Measurements from ENCODE around the gene TNS4. TPM values are rescaled to one million over a fixed set of nuclear protein-coding genes. Genes with fewer than 3 reads are reported as not detected.
A peak's percentile ranks its signal among the peaks of the same experiment; 100 is the strongest.

The TNS4 gene
- total and polyA plus RNA-seq, 7 experiments from 2014 or later: 1.2 to 10.3 (median 1.3) TPM; not detected in 4

DNA sequence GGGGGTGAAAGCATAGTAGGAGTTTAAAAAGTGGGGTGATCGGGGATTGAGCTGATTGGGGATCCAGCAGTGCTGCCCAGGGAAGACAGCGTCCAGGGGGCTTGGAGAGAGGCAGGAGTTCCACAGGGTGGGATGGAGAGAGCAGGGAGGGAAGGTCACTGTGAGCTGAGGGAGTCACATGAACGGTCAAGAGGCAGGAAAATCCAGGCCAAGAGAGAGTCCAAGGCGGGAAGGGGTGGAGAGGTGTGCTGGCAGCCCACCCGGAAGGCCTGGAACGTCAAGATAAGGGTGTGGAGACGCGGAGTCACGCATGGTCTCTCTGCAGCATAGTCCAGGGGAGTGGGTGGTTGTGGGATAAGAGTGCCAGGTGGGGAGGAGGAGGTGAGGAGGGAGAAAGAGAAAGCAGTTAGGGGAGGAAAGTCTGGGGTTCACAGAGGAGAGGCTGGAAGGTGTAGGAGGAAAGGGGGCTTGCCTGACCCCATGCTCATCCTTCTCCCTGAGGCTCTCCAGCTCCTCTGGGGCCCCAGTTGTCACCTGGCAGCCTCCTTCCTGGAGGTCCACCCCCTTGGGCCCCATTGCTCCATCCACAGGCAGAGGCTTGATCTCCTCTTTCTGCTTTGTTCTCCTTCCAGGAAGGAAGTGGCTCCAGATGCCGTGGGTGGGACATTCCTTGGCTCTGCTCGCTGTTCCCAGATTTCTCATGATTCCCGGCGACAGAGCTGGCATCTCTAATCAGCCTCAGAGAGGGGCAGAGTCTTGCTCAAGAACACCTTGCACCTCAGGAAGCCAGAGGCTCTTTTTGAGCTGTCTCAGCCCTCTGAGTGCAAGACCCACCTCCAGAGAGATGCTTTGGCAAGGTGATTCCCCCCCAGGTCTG, 35.1 kb upstream of the TNS4 start:
- H3K9me3 Mint-ChIP-seq: peaks cover 0 to 6% (median 0%) of the 10 kb centered on the region in 11 donors
- ATAC-seq (no peak), DNase-seq (peak in 1 of 9 donors; percentile 7)
- peak overlapping the region; percentile 77 to 99 (median 96) for H3K27ac Mint-ChIP-seq
- H3K9me3 ChIP-seq (ENCODE audit: control insufficient read depth in 2 of 3, low read length in 3 of 3): no peaks in the 10 kb centered on the region
- peaks cover 0 to 3% (median 0%) of the 10 kb centered on the region in 5 donors for H3K27me3 Mint-ChIP-seq
- no peaks in the 10 kb centered on the region for H3K27me3 ChIP-seq (ENCODE audit: control insufficient read depth in 2 of 2, insufficient read depth in 2 of 2, low read length in 2 of 2)
- peaks cover 64 to 100% (median 94%) of the 10 kb centered on the region in 7 donors for H3K4me1 Mint-ChIP-seq
- H3K36me3 ChIP-seq (ENCODE audit: control insufficient read depth in 2 of 3, insufficient read depth in 3 of 3, low read length in 3 of 3): no peaks in the 10 kb centered on the region
- ChIA-PET CTCF (interaction anchor here (0.6 to 9.2 kb wide), 11 partner anchors 11 to 194 kb away, joined by 3 to 88 read pairs (median 5); partner anchors contain the start of genes IGFBP4 and TOP2A), POLR2A (interaction anchor here (0.7 to 45.4 kb wide), 6 partner anchors 27 to 1153 kb away, joined by 3 to 2132 read pairs (median 22); partner anchors contain the start of genes CCR7 and EIF1)
- peaks cover 0 to 20% (median 0%) of the 10 kb centered on the region in 5 donors for H3K36me3 Mint-ChIP-seq
- H3K4me3 ChIP-seq (ENCODE audit: low read length): no peak overlapping the region
- H3K4me1 ChIP-seq (ENCODE audit: control insufficient read depth in 2 of 2, insufficient read depth in 2 of 2, low read length in 2 of 2): peaks cover 68 to 81% of the 10 kb centered on the region in 2 donors
- H3K27ac ChIP-seq (ENCODE audit: low read depth, low read length): no peak overlapping the region
- H3K4me3 Mint-ChIP-seq: peak overlapping the region in 6 of 10 donors; percentile 8 to 43 (median 23)
- intact Hi-C loops (cut with micrococcal nuclease): no loop called here

DNA sequence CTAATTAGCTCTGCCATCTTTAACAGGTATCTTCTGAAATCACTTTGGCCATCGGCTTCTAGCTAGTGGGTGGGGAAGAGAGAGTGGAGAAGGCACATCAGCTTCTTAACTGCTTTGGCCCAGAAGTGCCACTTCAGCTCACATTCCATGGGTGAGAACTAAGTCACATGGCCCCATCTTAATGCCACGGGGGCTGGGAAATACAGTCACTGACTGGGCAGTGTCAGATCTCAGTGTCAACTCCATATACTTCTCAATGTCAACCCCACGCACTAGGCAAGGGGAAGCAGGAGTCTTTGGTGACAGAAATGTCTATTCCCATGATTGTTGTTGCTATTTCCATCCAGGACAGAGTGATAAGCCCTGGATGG, 34.5 kb upstream of the TNS4 start:
- Mint-ChIP-seq H3K36me3 (peaks cover 0 to 23% (median 0%) of the 10 kb centered on the region in 5 donors), H3K4me3 (peak overlapping the region in 4 of 10 donors; percentile 5 to 32 (median 22)), H3K4me1 (peaks cover 63 to 100% (median 94%) of the 10 kb centered on the region in 7 donors), H3K9me3 (peaks cover 0 to 6% (median 0%) of the 10 kb centered on the region in 11 donors), H3K27ac (peak overlapping the region; percentile 77 to 99 (median 96)), H3K27me3 (peaks cover 0 to 3% (median 0%) of the 10 kb centered on the region in 5 donors)
- H3K27ac ChIP-seq (ENCODE audit: low read depth, low read length): no peak overlapping the region
- H3K4me3 ChIP-seq (ENCODE audit: low read length): no peak overlapping the region
- DNase-seq (no peak), ATAC-seq (no peak)
- peaks cover 68 to 81% of the 10 kb centered on the region in 2 donors for H3K4me1 ChIP-seq (ENCODE audit: control insufficient read depth in 2 of 2, insufficient read depth in 2 of 2, low read length in 2 of 2)
- H3K9me3 ChIP-seq (ENCODE audit: control insufficient read depth in 2 of 3, low read length in 3 of 3): no peaks in the 10 kb centered on the region
- H3K27me3 ChIP-seq (ENCODE audit: control insufficient read depth in 2 of 2, insufficient read depth in 2 of 2, low read length in 2 of 2): no peaks in the 10 kb centered on the region
- ChIA-PET CTCF (interaction anchor here (0.6 to 9.2 kb wide), 10 partner anchors 12 to 134 kb away, joined by 3 to 88 read pairs (median 14); partner anchors contain the start of genes IGFBP4 and TOP2A), POLR2A (interaction anchor here (1.1 to 45.4 kb wide), 3 partner anchors 27 to 82 kb away, joined by 3 to 1524 read pairs (median 39); partner anchors contain the start of gene CCR7)
- no peaks in the 10 kb centered on the region for H3K36me3 ChIP-seq (ENCODE audit: control insufficient read depth in 2 of 3, insufficient read depth in 3 of 3, low read length in 3 of 3)
- intact Hi-C loops (cut with micrococcal nuclease): no loop called here

DNA sequence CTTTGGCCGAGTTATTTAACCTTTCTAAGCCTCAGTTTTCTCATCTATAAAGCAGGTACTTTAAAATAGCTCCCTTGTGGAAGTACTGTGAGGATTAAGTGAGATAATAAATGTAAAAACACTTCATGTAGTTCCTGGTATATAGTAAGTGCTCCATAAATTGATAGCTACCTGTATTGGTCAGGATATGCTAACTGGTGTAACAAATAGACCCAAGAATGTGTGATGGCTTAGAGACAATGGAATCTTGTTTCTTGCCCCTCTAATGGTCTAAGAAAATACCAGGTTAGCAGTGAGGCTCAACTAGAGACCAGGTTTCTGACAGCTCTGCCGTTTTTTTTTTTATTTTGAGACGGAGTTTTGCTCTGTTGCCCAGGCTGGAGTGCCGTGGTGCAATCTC, 34.0 kb upstream of the TNS4 start:
- H3K4me3 Mint-ChIP-seq: no peak overlapping the region
- H3K4me3 ChIP-seq (ENCODE audit: low read length): no peak overlapping the region
- peaks cover 0 to 8% (median 0%) of the 10 kb centered on the region in 11 donors for H3K9me3 Mint-ChIP-seq
- peaks cover 0 to 25% (median 0%) of the 10 kb centered on the region in 5 donors for H3K36me3 Mint-ChIP-seq
- CTCF ChIA-PET: interaction anchor here (0.6 to 9.2 kb wide), 16 partner anchors 13 to 173 kb away, joined by 3 to 88 read pairs (median 6); partner anchors contain the start of genes IGFBP4 and TOP2A
- H3K27me3 ChIP-seq (ENCODE audit: control insufficient read depth in 2 of 2, insufficient read depth in 2 of 2, low read length in 2 of 2): no peaks in the 10 kb centered on the region
- peaks cover 0 to 3% (median 0%) of the 10 kb centered on the region in 5 donors for H3K27me3 Mint-ChIP-seq
- peaks cover 68 to 81% of the 10 kb centered on the region in 2 donors for H3K4me1 ChIP-seq (ENCODE audit: control insufficient read depth in 2 of 2, insufficient read depth in 2 of 2, low read length in 2 of 2)
- no peaks in the 10 kb centered on the region for H3K36me3 ChIP-seq (ENCODE audit: control insufficient read depth in 2 of 3, insufficient read depth in 3 of 3, low read length in 3 of 3)
- peak overlapping the region; percentile 77 to 99 (median 97) for H3K27ac Mint-ChIP-seq
- POLR2A ChIA-PET: interaction anchor here (1.1 to 45.4 kb wide), 5 partner anchors 10 to 133 kb away, joined by 3 to 1524 read pairs (median 4); partner anchors contain the start of gene CCR7
- no peaks in the 10 kb centered on the region for H3K9me3 ChIP-seq (ENCODE audit: control insufficient read depth in 2 of 3, low read length in 3 of 3)
- no peak for ATAC-seq
- H3K27ac ChIP-seq (ENCODE audit: low read depth, low read length): no peak overlapping the region
- peaks cover 63 to 100% (median 94%) of the 10 kb centered on the region in 7 donors for H3K4me1 Mint-ChIP-seq
- no peak for DNase-seq
- intact Hi-C loops (cut with micrococcal nuclease): no loop called here

DNA sequence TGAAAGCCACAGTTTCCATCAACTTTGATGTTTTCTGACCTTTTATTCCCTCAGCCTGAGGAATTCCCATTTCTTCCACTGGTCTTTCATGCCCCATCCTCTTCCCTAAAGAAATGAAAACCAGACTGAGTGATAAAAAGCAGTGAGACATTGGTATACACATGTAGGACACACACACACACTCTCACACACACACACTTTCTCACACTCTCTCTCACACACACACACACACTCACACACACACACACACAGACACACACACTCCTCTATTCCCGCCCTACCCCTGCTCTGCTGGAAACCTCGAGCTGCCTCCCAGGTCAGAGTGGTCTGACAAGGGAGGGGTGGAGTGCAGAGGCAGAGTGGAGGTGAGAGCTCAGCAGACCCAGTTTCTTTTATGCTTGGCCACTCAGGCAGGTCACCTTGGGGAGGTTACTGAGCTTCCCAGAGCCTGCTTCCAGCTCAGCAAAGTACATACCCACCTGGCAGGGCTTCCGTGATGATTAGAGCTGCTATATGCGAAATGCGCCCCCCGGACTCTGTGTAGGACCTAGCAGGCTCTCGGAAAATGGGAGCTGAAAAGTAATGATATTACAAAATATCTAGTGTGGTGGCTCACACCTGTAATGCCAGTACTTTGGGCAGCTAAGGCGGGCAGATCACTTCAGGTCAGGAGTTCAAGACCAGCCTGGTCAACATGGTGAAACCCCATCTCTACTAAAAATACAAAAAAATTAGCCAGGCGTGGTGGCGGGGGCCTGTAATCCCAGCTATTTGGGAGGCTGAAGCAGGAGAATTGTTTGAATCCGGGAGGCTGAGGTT, 33.2 kb upstream of the TNS4 start:
- H3K27me3 ChIP-seq (ENCODE audit: control insufficient read depth in 2 of 2, insufficient read depth in 2 of 2, low read length in 2 of 2): no peaks in the 10 kb centered on the region
- no peaks in the 10 kb centered on the region for H3K9me3 ChIP-seq (ENCODE audit: control insufficient read depth in 2 of 3, low read length in 3 of 3)
- H3K36me3 Mint-ChIP-seq: peaks cover 0 to 26% (median 0%) of the 10 kb centered on the region in 5 donors
- DNase-seq (peak in 1 of 9 donors; percentile 21), ATAC-seq (no peak)
- peaks cover 59 to 100% (median 90%) of the 10 kb centered on the region in 7 donors for H3K4me1 Mint-ChIP-seq
- intact Hi-C loops (cut with micrococcal nuclease): no loop called here
- ChIA-PET POLR2A (interaction anchor here (0.9 to 45.4 kb wide), 15 partner anchors 9 to 212 kb away, joined by 3 to 1524 read pairs (median 6); partner anchors contain the start of genes CCR7 and TOP2A), CTCF (interaction anchor here (0.6 to 9.2 kb wide), 29 partner anchors 8 to 233 kb away, joined by 3 to 88 read pairs (median 7); partner anchors contain the start of genes IGFBP4 and TOP2A)
- H3K27ac ChIP-seq (ENCODE audit: low read depth, low read length): peak overlapping the region; percentile 71
- H3K27ac Mint-ChIP-seq: peak overlapping the region; percentile 92 to 99 (median 97)
- peaks cover 0 to 8% (median 0%) of the 10 kb centered on the region in 11 donors for H3K9me3 Mint-ChIP-seq
- peaks cover 67 to 76% of the 10 kb centered on the region in 2 donors for H3K4me1 ChIP-seq (ENCODE audit: control insufficient read depth in 2 of 2, insufficient read depth in 2 of 2, low read length in 2 of 2)
- peaks cover 0 to 3% (median 0%) of the 10 kb centered on the region in 5 donors for H3K27me3 Mint-ChIP-seq
- H3K36me3 ChIP-seq (ENCODE audit: control insufficient read depth in 2 of 3, insufficient read depth in 3 of 3, low read length in 3 of 3): no peaks in the 10 kb centered on the region
- no peak overlapping the region for H3K4me3 ChIP-seq (ENCODE audit: low read length)
- peak overlapping the region in 2 of 10 donors; percentile 64 to 74 for H3K4me3 Mint-ChIP-seq

DNA sequence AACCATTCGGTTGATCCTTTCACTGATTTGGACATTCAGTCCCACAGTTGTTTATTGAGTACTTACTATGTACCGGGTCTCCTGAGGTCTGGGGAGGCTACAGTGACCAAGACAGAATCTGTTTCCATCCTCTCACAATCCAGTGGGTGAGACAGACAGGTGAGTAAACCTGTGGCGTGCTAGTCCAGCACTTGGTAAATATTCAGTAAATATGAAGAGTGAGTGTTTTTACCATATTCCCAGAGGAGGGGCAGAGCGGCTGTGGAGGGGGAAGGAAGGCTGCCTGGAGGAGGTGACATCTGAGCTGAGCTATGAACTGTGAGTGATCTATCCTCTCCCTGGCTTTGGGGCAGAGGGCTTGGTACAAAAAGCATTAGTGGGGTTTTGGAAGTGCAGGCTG, 32.5 kb upstream of the TNS4 start:
- peak overlapping the region; percentile 19 for H3K4me3 ChIP-seq (ENCODE audit: low read length)
- DNase-seq: peak in 1 of 9 donors; percentile 15

More for the DNA sequence above, 32.5 kb upstream of the TNS4 start:
- H3K9me3 Mint-ChIP-seq: peaks cover 0 to 8% (median 0%) of the 10 kb centered on the region in 11 donors
- peak overlapping the region; percentile 12 to 90 (median 72) for H3K4me3 Mint-ChIP-seq
- Histone ChIP-seq H3K9me3 (ENCODE audit: control insufficient read depth in 2 of 3, low read length in 3 of 3) (no peaks in the 10 kb centered on the region), H3K36me3 (ENCODE audit: control insufficient read depth in 2 of 3, insufficient read depth in 3 of 3, low read length in 3 of 3) (no peaks in the 10 kb centered on the region), H3K27ac (ENCODE audit: low read depth, low read length) (peak overlapping the region; percentile 71), H3K27me3 (ENCODE audit: control insufficient read depth in 2 of 2, insufficient read depth in 2 of 2, low read length in 2 of 2) (no peaks in the 10 kb centered on the region), H3K4me1 (ENCODE audit: control insufficient read depth in 2 of 2, insufficient read depth in 2 of 2, low read length in 2 of 2) (peaks cover 67 to 74% of the 10 kb centered on the region in 2 donors)
- peaks cover 0 to 3% (median 0%) of the 10 kb centered on the region in 5 donors for H3K27me3 Mint-ChIP-seq
- peaks cover 0 to 23% (median 0%) of the 10 kb centered on the region in 5 donors for H3K36me3 Mint-ChIP-seq
- CTCF ChIA-PET: interaction anchor here (0.6 to 9.2 kb wide), 38 partner anchors 9 to 587 kb away, joined by 3 to 88 read pairs (median 6); partner anchors contain the start of genes GJD3, IGFBP4 and TOP2A
- POLR2A ChIA-PET: interaction anchor here (0.6 to 45.4 kb wide), 23 partner anchors 10 to 226 kb away, joined by 3 to 1524 read pairs (median 5); partner anchors contain the start of genes CCR7, RARA and TOP2A
- H3K27ac Mint-ChIP-seq: peak overlapping the region; percentile 92 to 99 (median 97)
- ATAC-seq: no peak
- intact Hi-C loops (cut with micrococcal nuclease): loop anchor here (1.0 to 2.0 kb wide), 16 partner anchors 7 to 315 kb away; partner anchors contain the start of genes IGFBP4 (in 1 of the 2) and WIPF2 (in 1 of the 2)
- peaks cover 57 to 99% (median 87%) of the 10 kb centered on the region in 7 donors for H3K4me1 Mint-ChIP-seq
